ENCODE results near the gene LINGO4.

LINGO4 gene

GRCh38 chr1:151805066-151805820 lies at the start of gene LINGO4:
Gene LINGO4, minus strand, starts transcription at chr1:151805419. Its CDS starts 2,715 bp downstream, at chr1:151802704.
- no peak for FAIRE-seq

- FAIRE-seq = no peak
These were observed 49.4 kb upstream of the LINGO4 start for GRCh38 chr1:151854658-151855057.

GRCh38 chr1:151853411-151853943 lies 48.3 kb upstream of the LINGO4 start, which contains the start of gene THEM5:
Gene THEM5, minus strand, starts transcription at chr1:151853712. Its CDS starts 147 bp downstream, at chr1:151853565.
- no peak for FAIRE-seq

GRCh38 chr1:151852733-151853132 lies 47.5 kb upstream of the LINGO4 start:
- no peak for FAIRE-seq

GRCh38 chr1:151851886-151852285 lies 46.7 kb upstream of the LINGO4 start:
- FAIRE-seq = no peak

- FAIRE-seq = no peak
These were observed 44.7 kb upstream of the LINGO4 start for GRCh38 chr1:151849871-151850270.

- FAIRE-seq = no peak
These were observed 43.9 kb upstream of the LINGO4 start for GRCh38 chr1:151849126-151849525.

- no peak for FAIRE-seq
These were observed 42.8 kb upstream of the LINGO4 start for GRCh38 chr1:151847867-151848596.

- no peak for FAIRE-seq
These were observed 41.5 kb upstream of the LINGO4 start for GRCh38 chr1:151846686-151847237.

GRCh38 chr1:151846062-151846568 lies 40.9 kb upstream of the LINGO4 start:
- no peak for FAIRE-seq

- FAIRE-seq = no peak
These were observed 38.2 kb upstream of the LINGO4 start for GRCh38 chr1:151843398-151843797.

- FAIRE-seq = no peak
These were observed 35.9 kb upstream of the LINGO4 start for GRCh38 chr1:151841141-151841540.

GRCh38 chr1:151840421-151840820 lies 35.2 kb upstream of the LINGO4 start:
- no peak for FAIRE-seq

- no peak for FAIRE-seq
These were observed 34.5 kb upstream of the LINGO4 start, which contains the start of gene C2CD4D for GRCh38 chr1:151839457-151840403. Gene C2CD4D, minus strand, starts transcription at chr1:151839820. Its CDS starts 831 bp downstream, at chr1:151838989.

GRCh38 chr1:151839082-151839412 lies 33.8 kb upstream of the LINGO4 start:
- FAIRE-seq = no peak

- no peak for FAIRE-seq
These were observed 33.2 kb upstream of the LINGO4 start for GRCh38 chr1:151838222-151839081.

- FAIRE-seq = no peak
These were observed 32.6 kb upstream of the LINGO4 start for GRCh38 chr1:151837884-151838221.

- FAIRE-seq = no peak
These were observed 32.0 kb upstream of the LINGO4 start for GRCh38 chr1:151837197-151837596.

- FAIRE-seq = no peak
These were observed 30.4 kb upstream of the LINGO4 start for GRCh38 chr1:151835596-151835995.

- FAIRE-seq = no peak
These were observed 29.0 kb upstream of the LINGO4 start for GRCh38 chr1:151834239-151834638.

Measured in colon (tissue), 2 donors.